ENCODE data around the gene CD101. TPM values are rescaled to one million over a fixed set of nuclear protein-coding genes. Genes with fewer than 3 reads are reported as not detected.

Gene CD101
- total RNA-seq, 1 donor from 2014 or later, result 0.39 TPM

Other genes with a start within 250 kb of the CD101 start
- not detected in 2 replicates for gene CD2, start 247.3 kb upstream of the CD101 start, total RNA-seq
- 153 and 238 TPM in 2 replicates for gene PTGFRN, start 91.8 kb upstream of the CD101 start, total RNA-seq
- 9.0 and 12.3 TPM in 2 replicates for gene TTF2, start 58.6 kb downstream of the CD101 start, total RNA-seq
- 0.90 and 2.1 TPM in 2 replicates for gene TRIM45, start 120.0 kb downstream of the CD101 start, total RNA-seq
- gene VTCN1, start 209.2 kb downstream of the CD101 start, total RNA-seq, result not detected in 2 replicates